Activated naive CD4-positive, alpha-beta T cell treated with anti-CD3 and anti-CD28 coated beads, Interleukin-2, amount 10 ng/mL, durations not matched to agents 7 days and 5 days (primary cell): Measurements from ENCODE around the gene NBL1.

Experiments used
- CTCF ChIA-PET: fragments of 350-600 bp; sonication (Branson Sonifier 250); formaldehyde crosslinking; loops from one replicate; lab custom pipeline; 2021; ENCODE audit warnings: antibody characterized with exemption; lab: Charles Lee
- DNase-seq: peaks from one replicate; pipeline ENCODE4 v3.0.0-alpha.2; 2020
- H3K27ac Mint-ChIP-seq: one replicate; pipeline ENCODE4 v1.8.0; 2021; ENCODE audit warnings: mild to moderate bottlenecking, moderate library complexity, mixed read lengths
- H3K27me3 Mint-ChIP-seq: one replicate; pipeline ENCODE4 v1.8.0; 2021; ENCODE audit warnings: mild to moderate bottlenecking, mixed read lengths
- H3K36me3 Mint-ChIP-seq: one replicate; pipeline ENCODE4 v1.8.0; 2021; ENCODE audit warnings: mixed read lengths
- H3K4me1 Mint-ChIP-seq: one replicate; pipeline ENCODE4 v1.8.0; 2021; ENCODE audit warnings: mixed read lengths
- H3K4me3 Mint-ChIP-seq: one replicate; pipeline ENCODE4 v1.8.0; 2021; ENCODE audit warnings: mild to moderate bottlenecking, moderate library complexity, mixed read lengths
- H3K9me3 Mint-ChIP-seq: one replicate; pipeline ENCODE4 v1.8.0; 2021; ENCODE audit warnings: mixed read lengths

The NBL1 gene

DNA sequence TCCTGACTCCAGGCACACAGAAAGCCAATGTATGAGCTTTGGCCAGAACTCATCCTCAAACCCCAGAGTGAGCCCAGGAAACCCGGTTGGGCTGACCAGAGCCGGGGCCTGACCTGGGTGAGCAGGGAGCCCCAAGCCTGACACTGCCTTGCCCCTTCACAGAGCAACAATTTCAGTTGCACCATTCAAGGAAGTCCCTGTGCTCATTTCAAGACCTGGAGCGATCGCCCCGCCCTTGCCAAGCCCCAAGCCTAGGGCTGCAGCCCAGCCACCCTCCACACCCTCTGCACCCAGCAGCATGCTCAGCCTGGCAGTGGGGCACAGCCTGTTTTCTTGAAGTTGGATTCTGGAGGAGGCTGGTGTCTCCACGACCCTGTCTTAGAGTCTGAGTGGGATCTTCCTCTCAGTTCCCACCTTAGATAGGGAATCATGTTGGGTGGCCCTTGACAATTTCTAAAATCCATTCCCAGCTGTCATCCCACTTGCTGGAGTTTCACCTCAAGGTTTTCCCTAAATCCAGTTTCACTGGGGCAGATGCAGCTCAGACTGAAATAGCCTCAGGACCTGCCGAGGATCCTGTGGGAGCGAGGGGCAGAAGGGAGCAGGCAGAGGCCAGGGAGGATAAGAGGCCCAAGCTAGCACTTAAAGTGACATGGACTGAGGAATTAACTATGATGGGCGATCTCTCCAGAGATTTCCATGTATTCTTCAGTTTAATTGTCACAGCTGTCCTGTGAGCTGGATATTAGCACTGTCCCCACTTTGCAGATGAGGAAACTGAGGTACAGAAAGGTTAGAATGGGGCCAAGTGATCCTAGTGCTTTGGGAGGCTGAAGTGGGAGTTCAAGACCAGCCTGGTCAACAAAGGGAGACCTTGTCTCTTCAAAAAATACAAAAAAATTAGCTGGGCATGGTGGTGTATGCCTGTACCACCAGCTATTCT is 2.5 kb downstream of the NBL1 start:
- CTCF ChIA-PET, result interaction anchor here (0.7 to 2.5 kb wide), 7 partner anchors 7 to 303 kb away, joined by 3 to 8 read pairs (median 5); no protein-coding TSS in a partner anchor
- peaks cover 2% of the 10 kb centered on the region for H3K36me3 Mint-ChIP-seq
- H3K27ac Mint-ChIP-seq, result peak overlapping the region; percentile 55
- peak; percentile 52 for DNase-seq
- peak overlapping the region; percentile 99 for H3K4me3 Mint-ChIP-seq
- peaks cover 42% of the 10 kb centered on the region for H3K27me3 Mint-ChIP-seq
- no peaks in the 10 kb centered on the region for H3K9me3 Mint-ChIP-seq
- H3K4me1 Mint-ChIP-seq, result peaks cover 36% of the 10 kb centered on the region

GRCh38 chr1:19647643-19648042 is 3.5 kb downstream of the NBL1 start:
- CTCF ChIA-PET, result interaction anchor here (0.7 to 2.5 kb wide), 8 partner anchors 49 to 304 kb away, joined by 3 to 8 read pairs (median 5); no protein-coding TSS in a partner anchor
- peak overlapping the region; percentile 20 for H3K4me3 Mint-ChIP-seq
- H3K36me3 Mint-ChIP-seq, result peaks cover 2% of the 10 kb centered on the region
- H3K4me1 Mint-ChIP-seq, result peaks cover 36% of the 10 kb centered on the region
- H3K27ac Mint-ChIP-seq, result peak overlapping the region; percentile 54
- no peaks in the 10 kb centered on the region for H3K9me3 Mint-ChIP-seq
- peaks cover 35% of the 10 kb centered on the region for H3K27me3 Mint-ChIP-seq
- peak; percentile 72 for DNase-seq

GRCh38 chr1:19648239-19648638 is 4.1 kb downstream of the NBL1 start:
- Mint-ChIP-seq H3K9me3 (no peaks in the 10 kb centered on the region), H3K36me3 (peaks cover 2% of the 10 kb centered on the region), H3K27me3 (peaks cover 29% of the 10 kb centered on the region), H3K4me1 (peaks cover 33% of the 10 kb centered on the region), H3K4me3 (no peak overlapping the region), H3K27ac (no peak overlapping the region)
- CTCF ChIA-PET, result interaction anchor here (0.8 to 2.5 kb wide), 7 partner anchors 14 to 403 kb away, joined by 3 to 8 read pairs (median 5); no protein-coding TSS in a partner anchor
- DNase-seq, result no peak

GRCh38 chr1:19648689-19649088 is 4.6 kb downstream of the NBL1 start:
- Mint-ChIP-seq H3K27me3 (peaks cover 24% of the 10 kb centered on the region), H3K36me3 (peaks cover 2% of the 10 kb centered on the region), H3K4me3 (no peak overlapping the region), H3K27ac (no peak overlapping the region), H3K9me3 (no peaks in the 10 kb centered on the region), H3K4me1 (peaks cover 32% of the 10 kb centered on the region)
- CTCF ChIA-PET, result interaction anchor here (0.8 to 2.5 kb wide), 7 partner anchors 13 to 404 kb away, joined by 3 to 8 read pairs (median 5); no protein-coding TSS in a partner anchor
- no peak for DNase-seq

GRCh38 chr1:19650416-19651140 is 6.5 kb downstream of the NBL1 start:
- peaks cover 30% of the 10 kb centered on the region for H3K4me1 Mint-ChIP-seq
- no peak overlapping the region for H3K4me3 Mint-ChIP-seq
- DNase-seq, result no peak
- no peaks in the 10 kb centered on the region for H3K36me3 Mint-ChIP-seq
- H3K27ac Mint-ChIP-seq, result no peak overlapping the region
- no peaks in the 10 kb centered on the region for H3K9me3 Mint-ChIP-seq
- CTCF ChIA-PET, result interaction anchor here (0.7 to 2.5 kb wide), 17 partner anchors 9 to 396 kb away, joined by 3 to 17 read pairs (median 4); a partner anchor contains a TSS
- H3K27me3 Mint-ChIP-seq, result peaks cover 13% of the 10 kb centered on the region

DNA sequence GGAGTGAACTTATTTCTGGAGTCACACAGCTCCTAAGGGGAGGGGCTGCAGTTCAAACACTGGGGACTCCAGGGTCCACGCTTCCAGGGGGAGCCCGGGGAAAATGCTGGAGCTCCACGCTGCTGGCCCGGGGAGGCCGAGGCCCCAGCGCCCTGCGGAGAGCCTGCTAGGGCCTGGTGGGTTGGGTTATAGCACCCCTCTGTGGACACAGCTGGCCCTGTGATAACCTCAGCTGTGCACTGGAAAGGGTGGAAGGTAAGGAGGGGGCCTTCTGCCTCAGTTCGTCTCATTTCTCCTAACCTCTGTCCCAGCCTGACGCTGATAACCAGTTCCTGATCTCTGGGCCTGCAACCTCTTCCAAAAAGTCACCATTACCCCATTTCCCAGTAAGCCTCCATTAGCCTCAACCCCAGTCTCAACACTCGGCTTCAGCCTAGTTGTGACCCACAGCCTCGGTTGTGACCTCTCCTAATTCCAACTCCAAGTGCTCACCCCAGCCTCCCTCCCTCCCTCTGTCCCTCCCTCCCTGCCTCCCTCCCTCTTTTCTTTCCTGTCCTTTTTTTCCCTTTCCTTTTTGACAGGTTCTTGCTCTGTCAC is 7.1 kb downstream of the NBL1 start:
- DNase-seq, result peak; percentile 70
- H3K4me1 Mint-ChIP-seq, result peaks cover 27% of the 10 kb centered on the region
- no peak overlapping the region for H3K4me3 Mint-ChIP-seq
- H3K27ac Mint-ChIP-seq, result no peak overlapping the region
- H3K27me3 Mint-ChIP-seq, result peaks cover 6% of the 10 kb centered on the region
- CTCF ChIA-PET, result interaction anchor here (0.7 to 2.5 kb wide), 19 partner anchors 9 to 1537 kb away, joined by 3 to 17 read pairs (median 3); a partner anchor contains a TSS
- no peaks in the 10 kb centered on the region for H3K36me3 Mint-ChIP-seq
- H3K9me3 Mint-ChIP-seq, result no peaks in the 10 kb centered on the region

DNA sequence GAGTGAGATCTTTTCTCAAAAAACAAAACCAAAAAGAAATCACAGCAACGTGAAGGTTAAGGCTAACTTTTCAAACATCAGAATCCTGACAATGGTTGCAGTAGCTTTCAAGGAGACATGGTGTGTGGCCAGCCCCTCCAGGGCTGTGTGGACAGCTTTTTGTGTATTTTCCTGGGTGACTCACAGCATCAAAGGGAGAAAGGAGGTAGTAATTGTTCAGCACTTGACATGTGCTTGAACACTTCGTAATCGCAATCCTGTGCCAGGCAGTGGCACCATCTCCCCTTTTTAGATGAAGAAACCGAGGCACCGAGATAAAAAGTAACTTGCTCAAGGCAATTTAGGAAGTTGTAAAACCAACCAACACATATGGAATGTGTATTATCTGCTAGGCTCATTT is 10.3 kb downstream of the NBL1 start:
- Mint-ChIP-seq H3K27ac (no peak overlapping the region), H3K4me1 (peaks cover 12% of the 10 kb centered on the region), H3K27me3 (no peaks in the 10 kb centered on the region), H3K4me3 (no peak overlapping the region), H3K36me3 (no peaks in the 10 kb centered on the region), H3K9me3 (no peaks in the 10 kb centered on the region)
- no peak for DNase-seq
- CTCF ChIA-PET, result interaction anchor here (0.6 to 2.0 kb wide), 23 partner anchors 8 to 403 kb away, joined by 3 to 12 read pairs (median 4); partner anchors contain the start of genes EMC1 and MRTO4

DNA sequence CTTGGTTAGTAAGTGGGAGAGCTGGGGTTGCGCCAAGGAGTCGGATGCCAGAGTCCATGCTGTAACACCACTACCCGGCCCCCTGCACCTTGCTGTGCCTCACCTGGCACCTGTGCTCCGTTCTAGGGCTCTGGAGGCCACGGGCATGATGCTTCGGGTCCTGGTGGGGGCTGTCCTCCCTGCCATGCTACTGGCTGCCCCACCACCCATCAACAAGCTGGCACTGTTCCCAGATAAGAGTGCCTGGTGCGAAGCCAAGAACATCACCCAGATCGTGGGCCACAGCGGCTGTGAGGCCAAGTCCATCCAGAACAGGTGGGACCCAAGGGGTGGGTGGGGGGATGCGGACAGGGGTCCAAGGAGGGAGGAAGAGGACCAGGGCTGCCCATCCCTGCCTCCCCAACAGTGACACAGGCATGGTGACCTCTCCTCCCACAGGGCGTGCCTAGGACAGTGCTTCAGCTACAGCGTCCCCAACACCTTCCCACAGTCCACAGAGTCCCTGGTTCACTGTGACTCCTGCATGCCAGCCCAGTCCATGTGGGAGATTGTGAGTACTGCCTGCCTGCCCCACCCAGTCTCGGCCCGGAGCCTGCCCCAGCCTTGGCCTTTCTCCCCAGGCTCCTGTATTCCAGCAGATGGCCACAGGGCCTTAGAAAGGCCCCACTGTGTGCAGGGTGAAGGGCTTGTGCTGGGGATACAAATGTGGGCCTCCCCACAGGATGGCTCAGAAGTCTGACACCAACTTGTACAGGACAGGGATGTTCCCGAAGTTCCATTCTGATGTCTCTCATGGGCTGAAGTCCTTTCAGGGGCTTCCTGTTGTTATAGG is 11.0 kb downstream of the NBL1 start:
- CTCF ChIA-PET, result interaction anchor here (1.3 to 2.0 kb wide), 9 partner anchors 13 to 404 kb away, joined by 3 to 10 read pairs (median 4); partner anchors contain the start of genes EMC1 and MRTO4
- no peak overlapping the region for H3K27ac Mint-ChIP-seq
- peaks cover 17% of the 10 kb centered on the region for H3K4me1 Mint-ChIP-seq
- H3K36me3 Mint-ChIP-seq, result no peaks in the 10 kb centered on the region
- H3K27me3 Mint-ChIP-seq, result peaks cover 6% of the 10 kb centered on the region
- DNase-seq, result no peak
- no peak overlapping the region for H3K4me3 Mint-ChIP-seq
- no peaks in the 10 kb centered on the region for H3K9me3 Mint-ChIP-seq

- Mint-ChIP-seq H3K4me1 (peaks cover 18% of the 10 kb centered on the region), H3K9me3 (no peaks in the 10 kb centered on the region), H3K4me3 (no peak overlapping the region), H3K27ac (peak overlapping the region; percentile 0), H3K36me3 (no peaks in the 10 kb centered on the region), H3K27me3 (peaks cover 6% of the 10 kb centered on the region)
- CTCF ChIA-PET, result no interaction called here
- no peak for DNase-seq
Observed at GRCh38 chr1:19655718-19656080, 11.6 kb downstream of the NBL1 start.

- peaks cover 18% of the 10 kb centered on the region for H3K4me1 Mint-ChIP-seq
- no peak for DNase-seq
- H3K27ac Mint-ChIP-seq, result peak overlapping the region; percentile 0
- H3K36me3 Mint-ChIP-seq, result no peaks in the 10 kb centered on the region
- H3K9me3 Mint-ChIP-seq, result no peaks in the 10 kb centered on the region
- CTCF ChIA-PET, result interaction anchor here (0.9 kb wide), 1 partner anchor 310 kb away, joined by 3 read pairs; no protein-coding TSS in a partner anchor
- no peak overlapping the region for H3K4me3 Mint-ChIP-seq
- peaks cover 12% of the 10 kb centered on the region for H3K27me3 Mint-ChIP-seq
Observed at GRCh38 chr1:19656134-19656779, 12.1 kb downstream of the NBL1 start.

DNA sequence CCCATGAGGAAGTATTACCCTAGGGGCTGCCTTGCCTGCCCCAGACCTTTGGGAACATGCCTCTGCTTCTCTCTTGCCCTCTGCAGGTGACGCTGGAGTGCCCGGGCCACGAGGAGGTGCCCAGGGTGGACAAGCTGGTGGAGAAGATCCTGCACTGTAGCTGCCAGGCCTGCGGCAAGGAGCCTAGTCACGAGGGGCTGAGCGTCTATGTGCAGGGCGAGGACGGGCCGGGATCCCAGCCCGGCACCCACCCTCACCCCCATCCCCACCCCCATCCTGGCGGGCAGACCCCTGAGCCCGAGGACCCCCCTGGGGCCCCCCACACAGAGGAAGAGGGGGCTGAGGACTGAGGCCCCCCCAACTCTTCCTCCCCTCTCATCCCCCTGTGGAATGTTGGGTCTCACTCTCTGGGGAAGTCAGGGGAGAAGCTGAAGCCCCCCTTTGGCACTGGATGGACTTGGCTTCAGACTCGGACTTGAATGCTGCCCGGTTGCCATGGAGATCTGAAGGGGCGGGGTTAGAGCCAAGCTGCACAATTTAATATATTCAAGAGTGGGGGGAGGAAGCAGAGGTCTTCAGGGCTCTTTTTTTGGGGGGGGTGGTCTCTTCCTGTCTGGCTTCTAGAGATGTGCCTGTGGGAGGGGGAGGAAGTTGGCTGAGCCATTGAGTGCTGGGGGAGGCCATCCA is 12.8 kb downstream of the NBL1 start:
- Mint-ChIP-seq H3K36me3 (no peaks in the 10 kb centered on the region), H3K9me3 (no peaks in the 10 kb centered on the region), H3K27ac (no peak overlapping the region), H3K4me1 (peaks cover 20% of the 10 kb centered on the region), H3K4me3 (no peak overlapping the region), H3K27me3 (peaks cover 16% of the 10 kb centered on the region)
- CTCF ChIA-PET, result interaction anchor here (0.9 kb wide), 1 partner anchor 311 kb away, joined by 3 read pairs; no protein-coding TSS in a partner anchor
- DNase-seq, result no peak

DNA sequence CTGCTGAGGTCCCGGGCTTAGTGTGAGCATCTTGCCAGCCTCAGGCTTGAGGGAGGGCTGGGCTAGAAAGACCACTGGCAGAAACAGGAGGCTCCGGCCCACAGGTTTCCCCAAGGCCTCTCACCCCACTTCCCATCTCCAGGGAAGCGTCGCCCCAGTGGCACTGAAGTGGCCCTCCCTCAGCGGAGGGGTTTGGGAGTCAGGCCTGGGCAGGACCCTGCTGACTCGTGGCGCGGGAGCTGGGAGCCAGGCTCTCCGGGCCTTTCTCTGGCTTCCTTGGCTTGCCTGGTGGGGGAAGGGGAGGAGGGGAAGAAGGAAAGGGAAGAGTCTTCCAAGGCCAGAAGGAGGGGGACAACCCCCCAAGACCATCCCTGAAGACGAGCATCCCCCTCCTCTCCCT is 13.4 kb downstream of the NBL1 start:
- no peaks in the 10 kb centered on the region for H3K9me3 Mint-ChIP-seq
- DNase-seq, result no peak
- no peak overlapping the region for H3K27ac Mint-ChIP-seq
- peaks cover 20% of the 10 kb centered on the region for H3K27me3 Mint-ChIP-seq
- no peak overlapping the region for H3K4me3 Mint-ChIP-seq
- peaks cover 20% of the 10 kb centered on the region for H3K4me1 Mint-ChIP-seq
- H3K36me3 Mint-ChIP-seq, result no peaks in the 10 kb centered on the region
- CTCF ChIA-PET, result no interaction called here
